ENCODE data around the gene SETBP1.
A peak's percentile ranks its signal among the peaks of the same experiment; 100 is the strongest.

Gene SETBP1

GRCh38 chr18:44833786-44834185 lies 153.1 kb downstream of the SETBP1 start:
- in situ Hi-C loops (cut with MboI; ENCODE audit: low sequenced_read_pairs, unreplicated experiment), result no loop called here
- DNase-seq (ENCODE audit: low spot score), result no peak
- no peak for TF ChIP-seq CTCF (IDR thresholded peaks at IDR 0.05; ENCODE audit: borderline replicate concordance, control extremely low read depth, extremely low read depth, insufficient read depth, missing control alignments)

GRCh38 chr18:44834867-44835469 lies 154.3 kb downstream of the SETBP1 start:
- no peak for TF ChIP-seq CTCF (IDR thresholded peaks at IDR 0.05; ENCODE audit: borderline replicate concordance, control extremely low read depth, extremely low read depth, insufficient read depth, missing control alignments)
- no peak for DNase-seq (ENCODE audit: low spot score)
- in situ Hi-C loops (cut with MboI; ENCODE audit: low sequenced_read_pairs, unreplicated experiment), result no loop called here

- no peak for DNase-seq (ENCODE audit: low spot score)
- in situ Hi-C loops (cut with MboI; ENCODE audit: low sequenced_read_pairs, unreplicated experiment), result no loop called here
- TF ChIP-seq CTCF (IDR thresholded peaks at IDR 0.05; ENCODE audit: borderline replicate concordance, control extremely low read depth, extremely low read depth, insufficient read depth, missing control alignments), result no peak
These were observed 155.0 kb downstream of the SETBP1 start for GRCh38 chr18:44835703-44836102.

- DNase-seq (ENCODE audit: low spot score), result no peak
- in situ Hi-C loops (cut with MboI; ENCODE audit: low sequenced_read_pairs, unreplicated experiment), result no loop called here
- no peak for TF ChIP-seq CTCF (IDR thresholded peaks at IDR 0.05; ENCODE audit: borderline replicate concordance, control extremely low read depth, extremely low read depth, insufficient read depth, missing control alignments)
These were observed 155.6 kb downstream of the SETBP1 start for GRCh38 chr18:44836263-44836662.

- DNase-seq (ENCODE audit: low spot score), result no peak
- in situ Hi-C loops (cut with MboI; ENCODE audit: low sequenced_read_pairs, unreplicated experiment), result no loop called here
- no peak for TF ChIP-seq CTCF (IDR thresholded peaks at IDR 0.05; ENCODE audit: borderline replicate concordance, control extremely low read depth, extremely low read depth, insufficient read depth, missing control alignments)
These were observed 156.9 kb downstream of the SETBP1 start for GRCh38 chr18:44837482-44838180.

GRCh38 chr18:44838971-44839666 lies 158.4 kb downstream of the SETBP1 start:
- in situ Hi-C loops (cut with MboI; ENCODE audit: low sequenced_read_pairs, unreplicated experiment), result no loop called here
- no peak for TF ChIP-seq CTCF (IDR thresholded peaks at IDR 0.05; ENCODE audit: borderline replicate concordance, control extremely low read depth, extremely low read depth, insufficient read depth, missing control alignments)
- peak; percentile 65 for DNase-seq (ENCODE audit: low spot score)

Data from GM13976 (cell line).